Cardiac septum (tissue), 1 donor: ENCODE results near the gene SUSD3. TPM values are rescaled to one million over a fixed set of nuclear protein-coding genes. Genes with fewer than 3 reads are reported as not detected.
A peak's percentile ranks its signal among the peaks of the same experiment; 100 is the strongest.
"Not testable (repeated sequence)": the region's sequence is repeated elsewhere in the genome, so short reads cannot be mapped to it uniquely, and the experiment has no call there.

Experiments
- DNase-seq: peaks from one replicate; pipeline ENCODE4 v3.0.0-alpha.2; 2020; ENCODE audit warnings: low spot score
- intact Hi-C: fragments of 100-400 bp; cut with DNase I; formaldehyde crosslinking; loops from one replicate; pipeline ENCODE4 v1.14.0; 2022
- long read RNA-seq: library from polyadenylated mRNA; unstranded; transcript quantifications from one replicate; pipeline ENCODE4 v2.0.0, GENCODE V29; 2021
- total RNA-seq: library from RNA; stranded (reverse); fragmentation: NEBNext Ultra II Directional; extraction: Animal tissue kit (Norgen Biotek cat#: 25700); gene quantifications from one replicate; pipeline ENCODE4 v1.2.1, GENCODE V29; 2021
- donor health status: DM: no; HTN: no; CAD: no.

SUSD3 gene
- total RNA-seq = 1.1 TPM
- long read RNA-seq = 0 reads

DNA sequence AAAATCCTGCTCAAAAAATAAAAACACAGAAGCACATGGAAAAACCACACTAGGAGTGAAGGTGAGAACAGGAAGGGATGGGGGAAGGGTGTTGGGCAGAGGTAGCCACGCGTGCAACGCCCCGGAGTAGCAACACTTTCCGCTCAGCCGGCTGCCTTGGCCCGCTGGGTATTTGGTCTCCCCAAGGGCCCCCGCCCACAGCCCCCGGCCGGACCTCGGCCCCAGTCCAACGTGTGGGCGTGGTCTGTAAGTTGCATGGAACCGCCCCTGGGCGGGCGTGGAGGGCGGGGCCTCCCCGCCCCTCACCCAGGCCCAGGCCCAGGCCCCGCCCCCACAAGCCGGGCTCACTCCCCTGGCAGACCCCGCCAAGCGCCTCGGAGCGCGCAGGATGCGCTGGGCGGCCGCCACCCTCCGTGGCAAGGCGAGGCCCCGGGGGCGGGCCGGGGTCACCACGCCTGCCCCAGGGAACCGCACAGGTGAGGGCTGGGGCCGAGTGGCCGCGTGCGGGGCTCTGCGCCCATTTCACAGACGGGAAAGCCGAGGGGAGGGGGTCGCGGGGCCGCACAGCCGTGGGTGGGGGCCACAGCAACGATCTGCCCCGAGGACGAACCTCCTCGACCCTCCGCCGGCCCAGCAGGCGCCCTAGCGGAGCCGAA is at the start of gene SUSD3:
TSS of gene SUSD3 (plus strand) at position 347 of the 656 bp plus-strand sequence. CDS start at position 389, 42 bp downstream.
- intact Hi-C loops = no loop called here
- no peak for DNase-seq

DNA sequence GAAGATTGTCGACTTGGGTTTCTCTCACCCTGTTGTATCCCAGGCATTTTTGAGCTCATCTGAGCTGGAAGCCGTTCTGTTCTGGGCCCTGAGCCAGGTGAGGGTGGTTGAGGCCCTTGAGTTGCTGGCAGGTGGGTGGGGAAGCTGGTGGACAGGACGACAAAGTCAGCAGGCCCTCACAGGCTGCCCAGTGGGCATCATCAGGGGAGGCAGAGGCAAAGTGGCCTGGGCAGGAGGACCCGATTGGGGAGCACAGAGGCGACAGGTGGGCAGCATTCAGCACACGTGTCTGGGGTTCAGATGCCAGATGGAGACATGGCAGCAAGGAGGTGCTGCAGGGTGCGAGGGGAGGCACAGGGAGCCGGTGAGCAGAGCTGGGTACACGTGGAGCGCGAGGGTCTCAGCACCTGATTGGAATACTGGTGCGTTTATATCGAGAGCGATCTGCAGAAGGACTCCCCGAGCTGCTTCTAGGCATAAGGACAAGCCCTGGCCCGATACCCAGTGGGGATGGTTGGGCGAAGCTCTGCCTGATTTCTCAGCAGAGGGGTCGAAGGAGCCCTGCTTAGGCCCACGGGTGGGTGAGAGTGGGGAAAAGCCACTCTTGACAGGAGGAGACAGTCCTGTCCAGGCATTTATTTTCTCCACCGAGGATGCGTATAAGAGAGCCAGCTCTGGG is 49.0 kb upstream of the SUSD3 start:
- peak; percentile 64 for DNase-seq
- intact Hi-C loops = no loop called here

DNA sequence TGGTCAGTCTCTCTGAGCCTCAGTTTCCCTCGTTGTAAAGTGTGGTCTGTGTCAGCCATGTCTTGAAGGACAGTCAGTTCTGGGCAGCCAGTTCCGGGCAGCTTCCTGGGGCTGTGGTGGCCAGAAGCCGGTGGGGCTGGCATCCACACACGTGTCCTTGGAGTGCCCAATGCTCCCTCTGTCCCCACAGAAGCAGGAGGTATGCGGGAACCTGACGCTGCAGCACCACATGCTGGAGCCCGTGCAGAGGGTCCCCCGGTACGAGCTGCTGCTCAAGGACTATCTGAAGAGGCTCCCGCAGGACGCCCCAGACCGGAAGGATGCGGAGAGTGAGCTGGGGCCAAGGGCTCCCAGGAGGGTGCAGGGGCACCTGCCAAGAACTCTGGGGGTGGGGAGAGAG is 48.4 kb upstream of the SUSD3 start:
- intact Hi-C loops = no loop called here
- peak; percentile 47 for DNase-seq

DNA sequence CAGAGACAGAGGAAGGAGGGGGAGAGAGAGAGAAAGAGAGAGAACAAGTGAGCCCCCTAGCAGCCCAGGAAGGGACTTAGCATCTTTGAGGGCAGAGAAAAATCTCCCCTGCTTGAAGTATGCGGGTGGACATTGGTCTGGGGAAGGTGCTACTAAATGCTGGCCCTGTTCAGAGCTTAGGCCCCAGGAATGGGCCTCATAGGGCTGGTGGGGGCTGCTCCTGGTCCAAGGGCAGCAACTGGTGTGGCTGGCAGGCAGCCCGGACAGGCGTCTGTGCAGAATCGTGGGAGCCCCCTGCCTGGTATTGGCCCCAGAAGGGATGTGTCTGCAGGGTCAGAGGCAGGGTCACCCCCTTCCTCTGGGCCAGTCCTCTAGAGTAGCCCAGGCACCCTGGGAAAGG is 47.8 kb upstream of the SUSD3 start:
- intact Hi-C loops = no loop called here
- DNase-seq = peak; percentile 60

DNA sequence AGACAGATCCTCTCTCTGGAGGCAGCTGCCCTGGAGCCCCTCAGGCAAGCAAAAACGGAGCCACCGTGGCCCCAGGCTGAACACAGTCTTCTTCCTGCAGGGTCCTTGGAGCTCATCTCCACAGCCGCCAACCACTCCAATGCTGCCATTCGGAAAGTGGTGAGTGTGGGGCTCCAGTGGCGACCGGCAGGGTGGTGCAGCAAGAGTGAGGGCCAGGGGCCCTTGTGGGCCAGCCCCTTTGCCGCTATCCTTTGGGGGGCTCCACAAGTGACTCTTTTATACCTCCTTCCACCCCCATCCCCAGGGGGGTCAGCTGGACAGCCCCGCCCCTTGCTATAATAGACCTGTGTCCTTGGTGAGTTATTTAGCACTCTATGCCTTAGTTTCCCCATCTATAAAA is 47.4 kb upstream of the SUSD3 start:
- intact Hi-C loops = no loop called here
- DNase-seq = peak; percentile 20

DNA sequence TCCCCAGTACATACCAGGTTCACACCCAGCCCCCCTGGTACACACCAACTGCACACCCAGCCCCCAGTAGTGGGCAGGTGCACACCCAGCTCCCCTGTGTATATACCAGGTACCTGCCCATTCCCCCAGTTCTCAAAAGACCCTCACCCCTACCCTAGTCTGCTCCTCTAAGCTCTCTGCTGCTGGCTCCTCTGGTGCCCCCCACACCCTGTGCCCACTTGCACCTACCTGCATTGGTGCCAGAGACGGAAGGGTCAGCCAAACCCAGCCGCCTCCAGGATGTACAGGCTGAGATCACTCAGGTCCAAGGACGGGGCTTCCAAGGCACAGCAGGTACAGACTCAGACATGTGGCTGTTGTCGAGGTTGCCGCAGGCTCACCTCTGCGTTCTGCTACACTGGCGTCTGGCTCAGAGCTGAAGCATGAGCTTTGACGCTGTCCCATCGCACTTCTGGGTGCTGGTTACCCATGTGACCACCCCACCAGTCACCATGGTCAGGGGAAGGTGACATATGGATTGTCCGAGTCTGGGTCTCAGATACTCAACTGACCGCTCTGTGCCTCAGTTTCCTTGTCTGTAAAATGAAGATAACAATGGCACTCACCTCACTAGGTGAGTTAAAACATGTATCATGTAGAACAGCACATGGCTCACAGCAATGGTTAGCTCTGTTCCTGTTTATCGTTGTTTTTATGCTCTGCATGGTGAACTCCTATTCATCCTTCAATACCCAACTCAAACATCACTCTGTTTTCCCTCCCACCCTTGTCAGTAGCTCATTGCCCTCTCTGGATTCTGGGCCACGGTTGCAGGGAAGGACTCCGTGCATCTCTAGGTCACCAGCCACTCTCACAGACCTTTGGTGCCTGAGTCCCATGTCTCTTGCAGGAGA is 45.3 kb upstream of the SUSD3 start:
- peak; percentile 58 for DNase-seq
- intact Hi-C loops = no loop called here

DNA sequence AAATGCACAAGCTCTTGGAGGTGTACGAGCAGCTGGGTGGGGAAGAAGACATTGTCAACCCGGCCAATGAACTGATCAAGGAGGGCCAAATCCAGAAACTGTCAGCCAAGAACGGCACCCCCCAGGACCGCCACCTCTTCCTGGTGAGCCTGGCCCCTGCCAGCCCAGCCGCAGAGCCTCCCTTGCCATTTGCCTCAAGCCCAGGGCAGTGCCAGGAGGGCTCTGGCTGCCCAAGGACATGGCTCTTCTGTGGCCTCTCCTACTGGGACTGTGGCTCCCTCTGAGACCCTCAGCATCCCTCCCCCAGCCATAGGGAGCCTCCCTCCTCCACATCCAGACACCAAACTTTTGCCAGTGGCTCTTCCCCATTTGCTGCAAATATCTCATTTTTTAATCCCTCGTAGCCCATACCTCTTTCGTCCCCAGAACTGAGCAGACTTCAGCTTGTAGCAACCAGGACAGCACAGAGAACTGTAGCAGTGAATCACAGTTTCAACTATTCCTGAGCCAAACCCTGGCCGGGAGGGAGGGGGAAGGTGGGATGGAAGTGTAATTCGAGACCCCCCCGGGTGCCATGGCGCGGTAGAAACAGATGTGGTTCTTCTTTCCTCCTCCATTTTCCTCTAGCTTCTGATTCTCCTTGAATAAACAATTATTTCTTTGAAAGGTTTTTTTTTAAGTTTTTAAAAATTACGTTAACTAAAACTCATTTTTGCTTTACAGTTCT is 44.5 kb upstream of the SUSD3 start:
- intact Hi-C loops = no loop called here
- DNase-seq = peak; percentile 12

DNA sequence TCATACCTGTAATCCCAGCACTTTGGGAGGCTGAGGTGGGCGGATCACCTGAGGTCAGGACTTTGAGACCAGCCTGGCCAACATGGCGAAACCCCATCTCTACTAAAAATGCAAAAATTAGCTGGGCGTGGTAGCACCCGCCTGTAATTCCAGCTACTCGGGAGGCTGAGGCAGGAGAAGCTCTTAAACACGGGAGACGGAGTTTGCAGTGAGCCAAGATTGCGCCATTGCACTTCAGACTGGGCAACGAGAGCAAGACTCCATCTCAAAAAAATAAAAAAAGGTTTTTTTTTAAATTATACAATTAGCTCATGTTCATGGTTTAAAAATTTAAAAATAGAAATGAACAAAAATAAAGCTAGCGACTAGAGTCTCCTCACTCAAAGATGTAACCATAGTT is 43.3 kb upstream of the SUSD3 start:
- intact Hi-C loops = not testable (repeated sequence)
- DNase-seq = peak; percentile 22

DNA sequence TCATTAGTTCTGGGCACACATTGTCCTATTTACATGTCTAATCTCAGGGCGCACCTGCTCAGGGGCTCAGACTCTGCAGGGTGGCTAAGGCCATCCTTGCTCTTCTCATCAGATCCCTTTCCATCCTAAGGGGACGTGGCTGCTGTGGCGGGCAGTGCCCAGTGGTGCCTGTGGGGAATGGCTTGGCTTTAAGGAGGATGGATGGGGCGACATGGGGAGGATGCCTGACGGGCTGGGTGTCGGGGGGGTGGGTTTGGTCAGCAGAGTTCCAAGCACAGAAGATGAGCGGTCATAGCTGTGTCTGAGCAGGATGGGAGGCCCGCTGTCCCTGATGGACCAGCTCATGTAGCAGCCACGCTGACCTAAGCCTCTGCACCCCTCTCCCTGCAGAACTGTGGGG is 40.9 kb upstream of the SUSD3 start:
- DNase-seq = peak; percentile 54
- intact Hi-C loops = no loop called here

DNA sequence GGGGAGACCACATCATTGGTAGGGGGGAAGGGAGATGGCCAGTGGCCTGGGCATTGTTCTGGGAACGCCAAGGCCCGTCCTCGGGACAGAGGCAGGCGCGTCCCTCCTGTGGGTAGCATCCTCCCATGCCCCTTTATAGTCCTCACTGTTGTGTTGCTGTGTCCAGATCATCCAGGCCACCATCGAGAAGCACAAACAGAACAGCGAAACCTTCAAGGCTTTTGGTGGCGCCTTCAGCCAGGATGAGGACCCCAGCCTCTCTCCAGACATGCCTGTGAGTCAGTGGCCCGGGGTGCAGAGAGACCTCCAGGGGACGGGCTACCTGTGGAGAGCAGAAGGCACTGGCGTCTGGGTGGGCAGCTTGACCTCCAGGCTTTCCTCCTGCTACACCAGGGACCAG is 38.4 kb upstream of the SUSD3 start:
- intact Hi-C loops = no loop called here
- peak; percentile 41 for DNase-seq

DNA sequence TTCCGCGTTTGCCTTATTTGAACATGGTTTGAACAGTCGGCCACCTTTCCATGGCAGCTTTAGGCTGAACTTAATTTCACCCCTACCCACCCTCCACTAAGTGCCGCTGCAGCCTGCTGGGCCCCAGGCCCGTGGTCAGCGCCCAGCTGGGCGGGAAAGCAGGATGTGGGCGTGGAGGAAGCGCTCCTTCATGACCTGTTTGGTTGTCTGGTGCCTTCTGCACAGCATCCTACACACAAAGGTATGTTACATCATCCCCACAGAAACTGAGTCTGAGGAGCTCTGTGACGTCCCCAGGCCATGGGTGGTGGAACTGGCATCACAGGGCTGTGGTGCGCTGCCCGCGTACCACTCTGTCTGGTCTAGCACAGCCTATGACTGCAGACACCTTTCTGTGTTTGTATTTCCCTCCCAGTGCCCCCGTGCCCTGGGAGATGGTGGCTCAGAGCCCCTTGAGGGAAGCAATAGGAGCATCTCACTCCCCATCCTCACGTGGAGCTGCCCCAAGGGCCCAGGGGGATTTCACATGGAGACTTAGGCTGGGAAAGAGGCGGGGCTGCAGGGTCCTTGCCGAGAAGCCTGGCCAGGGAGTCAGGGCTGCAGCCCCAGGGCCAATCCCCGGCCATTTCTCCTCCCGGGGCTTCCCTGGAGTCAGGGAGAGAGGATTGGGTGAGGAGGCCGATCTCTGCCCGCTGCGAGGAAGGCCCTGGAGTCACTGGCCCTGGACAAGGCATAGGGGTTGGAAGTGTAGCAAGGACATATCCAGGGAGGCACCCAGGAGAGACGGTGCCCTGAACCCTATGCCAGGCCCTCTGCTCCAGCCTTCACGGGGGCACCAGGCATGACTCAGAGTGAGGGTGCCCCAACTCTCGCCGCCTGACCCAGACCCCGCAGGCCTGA is 37.5 kb upstream of the SUSD3 start:
- intact Hi-C loops = no loop called here
- DNase-seq = peak; percentile 47

DNA sequence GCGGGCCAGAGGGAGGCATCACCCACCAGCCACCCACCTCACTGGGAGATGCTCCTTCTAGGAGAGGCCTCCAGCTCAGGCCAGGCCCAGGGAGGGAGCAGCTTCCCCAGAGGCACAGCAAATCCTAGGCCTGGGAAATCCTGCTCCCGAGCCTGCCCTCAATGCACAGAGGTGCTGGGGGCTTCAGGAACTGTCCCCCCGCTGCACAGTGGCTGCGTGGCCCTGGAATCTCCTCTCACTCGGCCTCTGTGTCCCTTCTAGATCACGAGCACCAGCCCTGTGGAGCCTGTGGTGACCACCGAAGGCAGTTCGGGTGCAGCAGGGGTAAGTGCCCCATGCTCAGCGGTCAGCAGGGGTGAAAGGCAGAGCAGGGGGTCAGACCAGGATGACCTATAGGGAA is 36.4 kb upstream of the SUSD3 start:
- no peak for DNase-seq
- intact Hi-C loops = no loop called here

DNA sequence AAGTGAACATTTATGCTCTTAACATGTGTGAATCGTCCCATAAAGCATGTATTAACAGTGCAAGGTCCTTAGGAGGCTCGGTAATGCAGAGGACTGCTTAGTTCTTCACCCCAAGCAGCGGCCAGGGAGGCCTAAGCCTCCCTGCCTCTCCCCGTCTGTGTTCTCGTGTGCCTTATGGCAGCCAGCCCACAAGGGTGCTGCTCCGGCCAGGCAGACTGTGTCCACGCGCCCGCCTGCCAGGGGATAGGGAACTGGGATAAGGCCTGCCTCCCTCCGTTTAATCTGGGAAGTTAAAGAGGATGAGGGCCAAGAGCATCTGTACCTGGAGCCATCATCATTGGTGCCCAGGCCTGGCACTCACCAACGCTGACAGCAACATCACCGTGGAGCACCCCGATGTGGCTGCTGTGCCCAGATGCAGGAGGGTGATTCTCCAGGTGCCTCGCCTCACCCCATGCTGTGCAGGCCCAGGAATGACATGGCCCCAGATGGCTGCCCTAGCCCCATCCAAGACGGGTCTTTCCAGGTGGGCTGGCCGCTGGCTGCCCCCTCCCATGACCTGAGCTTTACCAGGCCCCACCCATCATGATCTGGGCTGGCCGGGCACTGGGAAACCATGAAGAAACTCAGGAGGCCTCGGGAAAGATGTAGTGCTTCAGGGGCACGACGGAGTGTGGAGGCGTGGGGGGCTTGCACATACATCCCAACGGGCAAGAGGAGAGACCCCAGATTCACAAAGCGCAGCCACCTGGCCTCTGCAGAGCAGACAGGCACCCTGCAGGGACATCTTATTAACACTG is 35.6 kb upstream of the SUSD3 start:
- DNase-seq = no peak
- intact Hi-C loops = no loop called here

DNA sequence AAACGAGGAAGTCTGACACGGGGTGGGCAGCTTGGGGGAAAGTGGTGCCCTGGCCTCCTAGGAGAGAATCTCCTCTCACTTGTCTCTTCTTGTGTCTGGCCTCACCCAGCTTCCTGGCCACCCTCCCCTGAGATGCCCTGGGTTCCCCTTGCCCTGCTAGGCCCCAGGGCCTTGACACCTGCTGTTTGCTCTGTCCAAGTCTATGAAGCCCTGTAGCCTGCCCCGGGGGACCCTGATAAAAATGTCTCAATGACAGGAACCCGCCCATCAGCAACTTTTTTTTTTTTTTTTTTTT is 35.0 kb upstream of the SUSD3 start:
- intact Hi-C loops = no loop called here
- no peak for DNase-seq

DNA sequence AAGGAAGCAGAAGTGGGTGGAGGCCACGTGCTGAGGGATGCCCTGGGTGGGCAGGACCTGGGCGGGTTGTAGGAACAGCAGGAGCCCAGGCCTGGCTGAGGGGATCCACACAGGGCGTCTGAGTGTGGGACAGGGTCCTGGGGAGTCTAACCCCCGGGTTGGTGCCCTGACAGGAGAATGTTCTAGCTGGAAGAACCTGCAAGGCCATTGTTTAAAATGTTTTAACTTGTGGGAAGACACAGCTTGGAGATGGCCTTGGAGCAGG is 33.9 kb upstream of the SUSD3 start:
- intact Hi-C loops = no loop called here
- no peak for DNase-seq

DNA sequence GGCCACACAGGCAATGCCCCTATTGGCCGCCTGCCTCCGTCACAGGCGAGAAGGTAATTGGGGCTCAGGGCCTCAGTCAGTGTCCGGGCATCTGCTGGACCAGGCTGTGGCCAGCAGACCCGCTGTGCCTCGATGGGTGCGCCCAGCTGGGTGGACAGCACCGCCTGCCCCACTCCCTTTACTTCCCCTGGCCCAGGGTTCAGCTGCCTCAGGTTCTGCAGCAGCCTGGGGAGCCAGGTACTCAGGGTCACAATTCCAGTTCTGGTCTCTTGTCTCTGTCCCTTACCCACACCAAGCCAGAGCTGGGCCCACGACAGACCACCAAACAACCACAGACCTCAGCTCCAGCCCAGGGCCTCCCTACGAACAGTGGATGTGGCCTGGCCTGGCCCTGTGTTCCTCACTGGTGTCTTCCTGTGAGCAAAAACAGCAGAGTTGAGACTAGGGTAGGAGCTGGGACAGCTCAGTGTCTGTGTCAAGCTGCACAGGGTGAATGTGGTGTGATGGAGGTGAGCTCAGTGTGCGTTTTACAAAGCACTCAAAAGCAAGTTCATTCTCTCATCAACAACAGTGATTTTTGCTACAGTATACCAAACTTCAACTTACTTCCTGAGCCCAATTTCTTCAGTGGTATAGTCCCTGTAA is 33.4 kb upstream of the SUSD3 start:
- no peak for DNase-seq
- intact Hi-C loops = no loop called here

DNA sequence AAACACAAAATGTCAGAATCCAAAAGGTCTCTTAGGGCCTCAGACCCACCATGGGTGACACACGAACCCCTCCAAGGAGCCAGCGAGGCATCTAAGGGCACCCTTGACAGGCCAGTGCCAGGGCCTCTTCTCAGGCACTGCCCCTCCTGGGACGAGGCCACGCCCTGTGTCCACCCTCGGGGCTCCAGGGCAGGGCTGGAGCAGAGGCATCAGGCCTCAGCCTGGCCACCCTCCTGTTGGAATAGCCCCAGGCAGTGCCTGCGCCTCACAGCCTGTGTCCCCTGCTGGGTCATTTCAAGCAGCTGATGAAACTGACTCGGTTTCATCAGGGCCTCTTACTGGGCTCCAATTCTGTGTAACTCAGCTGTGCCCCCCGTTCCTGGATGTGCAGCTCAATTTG is 32.8 kb upstream of the SUSD3 start:
- intact Hi-C loops = no loop called here

DNA sequence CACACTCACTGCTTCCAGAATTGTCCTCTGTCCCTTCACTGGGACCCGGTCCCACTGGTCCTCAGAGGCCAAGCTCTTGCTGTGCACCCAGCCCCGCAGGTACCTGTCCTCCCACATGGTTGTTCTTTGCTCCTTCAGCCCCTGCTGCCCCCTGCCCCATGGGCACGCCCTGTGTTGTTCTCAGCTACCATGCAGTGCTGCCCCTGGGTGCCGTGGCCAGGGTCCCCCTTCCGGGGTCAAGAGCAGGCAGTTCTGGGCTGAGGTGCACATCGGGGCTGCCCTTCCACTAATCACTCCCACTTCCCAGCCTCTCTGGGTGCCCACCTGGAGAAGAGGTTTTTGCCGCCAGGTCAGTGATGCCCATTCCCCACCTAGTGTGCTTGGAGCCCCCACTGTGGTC is 31.9 kb upstream of the SUSD3 start:
- intact Hi-C loops = no loop called here
- no peak for DNase-seq

More for the DNA sequence above, 32.8 kb upstream of the SUSD3 start:
- no peak for DNase-seq
